Ammon's horn (tissue), 1 donor: ENCODE results near the gene P4HA3.

Source experiments
- DNase-seq: peaks from one replicate; pipeline ENCODE4 v3.0.0-alpha.2; 2016; ENCODE audit warnings: low spot score

The P4HA3 gene

GRCh38 chr11:74316772-74317505 lies 5.5 kb upstream of the P4HA3 start:
- no peak for DNase-seq

- DNase-seq = no peak
These were observed 886 bp upstream of the P4HA3 start for GRCh38 chr11:74312326-74312725.

DNA sequence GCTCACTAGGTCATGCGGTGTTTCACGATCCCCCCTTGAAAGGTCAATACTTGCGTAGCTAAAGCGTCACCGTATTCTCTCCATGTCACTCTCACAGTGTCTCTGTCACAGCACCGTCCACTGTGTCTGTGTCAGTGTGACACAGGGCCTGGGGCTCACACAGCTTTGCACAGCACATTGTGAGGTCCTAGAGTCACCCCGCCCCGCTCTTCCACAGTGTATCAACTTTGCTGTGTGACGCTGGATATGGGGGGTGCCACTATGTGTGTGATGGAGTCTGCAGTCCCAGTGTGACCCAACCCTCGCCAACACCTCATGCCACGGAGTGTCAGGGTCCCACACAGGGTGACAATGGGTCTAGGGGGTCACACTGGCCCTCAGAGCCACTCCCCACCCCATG lies 583 bp downstream of the P4HA3 start:
- DNase-seq = no peak

DNA sequence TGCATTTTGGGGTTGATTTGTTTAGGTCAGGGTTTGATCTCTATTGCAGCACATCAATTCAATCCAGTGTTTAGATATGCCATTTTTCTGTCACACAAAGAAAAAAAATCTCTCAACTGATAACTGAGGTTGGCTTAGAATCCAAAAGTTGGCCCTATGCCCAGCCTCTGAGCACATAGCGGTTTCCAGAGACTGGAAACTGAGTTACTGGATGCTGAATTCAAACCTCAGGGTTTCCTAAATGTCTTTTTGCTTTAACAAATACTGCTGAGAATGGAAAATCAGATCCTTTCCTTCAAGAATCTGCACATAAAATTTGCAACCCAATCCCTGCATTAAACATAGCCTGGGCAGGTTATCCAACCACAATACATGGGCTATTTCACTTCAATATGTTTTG lies 4.0 kb downstream of the P4HA3 start:
- DNase-seq = no peak

- DNase-seq = no peak
These were observed 4.8 kb downstream of the P4HA3 start for GRCh38 chr11:74306435-74307175.

DNA sequence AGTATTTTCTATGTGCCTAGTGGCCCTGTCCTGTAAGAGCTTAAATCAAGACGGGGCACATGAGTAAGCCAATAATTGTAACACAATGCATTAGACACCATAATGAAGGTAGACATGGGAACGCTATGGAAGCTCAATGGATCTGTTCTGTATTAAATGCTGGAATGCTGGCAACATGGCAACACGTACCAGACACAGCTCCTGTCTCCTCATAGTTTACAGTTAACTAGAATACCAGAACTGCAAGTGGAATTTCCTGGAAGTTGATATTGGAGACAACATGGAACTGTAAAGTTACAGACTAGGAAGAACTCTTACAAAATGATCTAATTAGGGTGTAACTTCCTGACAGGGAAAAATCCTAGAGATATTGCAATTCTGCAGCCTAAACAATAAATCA lies 12.4 kb downstream of the P4HA3 start:
- DNase-seq = no peak

GRCh38 chr11:74297484-74297883 lies 14.0 kb downstream of the P4HA3 start:
- no peak for DNase-seq

GRCh38 chr11:74288911-74289310 lies 22.5 kb downstream of the P4HA3 start:
- no peak for DNase-seq

DNA sequence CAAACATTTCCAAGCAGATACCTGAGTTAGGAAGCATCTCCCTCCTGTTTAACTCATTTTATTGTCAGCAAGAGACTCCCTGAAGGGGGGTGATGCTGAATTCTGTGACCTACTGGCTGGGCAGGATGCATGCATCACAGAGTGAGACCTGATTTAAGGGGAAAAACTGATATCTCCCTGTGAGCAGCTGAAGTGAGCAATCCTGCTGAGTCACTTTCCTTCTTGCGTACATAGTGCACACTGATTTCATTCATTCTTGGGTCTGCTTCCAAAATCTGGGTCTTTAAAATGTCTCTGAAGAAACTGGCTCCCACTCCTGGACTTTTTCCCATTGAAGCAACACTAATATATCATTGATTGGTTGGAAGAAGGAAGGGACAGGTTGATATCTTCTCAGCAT lies 23.3 kb downstream of the P4HA3 start:
- DNase-seq = no peak

- DNase-seq = no peak
These were observed 27.0 kb downstream of the P4HA3 start for GRCh38 chr11:74284466-74284865.

DNA sequence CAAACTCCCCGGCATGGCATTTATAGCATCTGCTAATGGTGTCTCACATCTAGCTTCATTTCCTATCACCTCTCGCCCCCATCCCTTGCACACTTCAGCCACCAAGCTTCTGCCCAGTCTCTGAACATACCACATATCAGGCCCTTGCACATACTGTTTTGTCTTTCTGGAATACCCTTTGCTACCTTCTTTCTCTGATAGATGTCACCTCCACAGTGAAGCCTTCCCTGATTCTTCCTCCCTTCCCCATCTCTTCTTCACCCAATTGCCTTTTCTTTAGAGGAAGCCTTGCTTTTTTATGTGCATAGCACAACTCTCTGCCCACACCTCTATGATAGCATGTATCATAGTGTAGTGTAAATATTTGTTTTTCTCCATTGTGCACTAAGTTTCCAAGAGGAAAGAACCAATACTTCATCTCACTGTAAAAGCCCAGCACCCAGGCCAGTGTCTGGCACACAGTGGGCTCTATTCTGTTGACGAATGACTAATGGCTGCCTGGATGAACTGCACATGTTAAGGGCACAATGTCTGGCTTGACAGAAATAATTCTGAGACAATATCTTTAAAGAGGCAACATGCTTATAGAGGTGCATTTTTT lies 27.8 kb downstream of the P4HA3 start:
- DNase-seq = no peak

- no peak for DNase-seq
These were observed 28.5 kb downstream of the P4HA3 start for GRCh38 chr11:74282914-74283371.

GRCh38 chr11:74282421-74282820 lies 29.0 kb downstream of the P4HA3 start:
- DNase-seq = no peak

DNA sequence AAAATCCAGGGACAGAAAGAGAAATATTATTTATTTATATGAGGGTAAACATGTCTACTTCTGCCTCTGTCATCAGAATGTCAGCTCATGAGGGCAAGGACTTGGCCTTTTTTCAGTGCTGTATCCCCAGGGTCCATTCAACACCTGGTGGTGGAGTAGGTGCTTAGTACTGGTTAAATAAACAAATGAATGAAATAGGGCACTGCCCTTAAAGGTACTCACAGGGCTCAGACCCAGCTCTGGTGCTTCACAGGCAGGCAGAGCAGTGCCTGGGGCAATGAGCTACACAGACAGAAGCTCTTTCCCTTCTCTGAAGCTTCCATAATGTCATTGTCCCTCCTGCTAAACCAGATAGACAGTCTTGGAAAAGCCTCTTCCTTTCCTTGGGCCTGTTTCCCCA lies 30.9 kb downstream of the P4HA3 start:
- no peak for DNase-seq

GRCh38 chr11:74279256-74279655 lies 32.2 kb downstream of the P4HA3 start:
- no peak for DNase-seq

- DNase-seq = no peak
These were observed 32.7 kb downstream of the P4HA3 start for GRCh38 chr11:74278721-74279161.

DNA sequence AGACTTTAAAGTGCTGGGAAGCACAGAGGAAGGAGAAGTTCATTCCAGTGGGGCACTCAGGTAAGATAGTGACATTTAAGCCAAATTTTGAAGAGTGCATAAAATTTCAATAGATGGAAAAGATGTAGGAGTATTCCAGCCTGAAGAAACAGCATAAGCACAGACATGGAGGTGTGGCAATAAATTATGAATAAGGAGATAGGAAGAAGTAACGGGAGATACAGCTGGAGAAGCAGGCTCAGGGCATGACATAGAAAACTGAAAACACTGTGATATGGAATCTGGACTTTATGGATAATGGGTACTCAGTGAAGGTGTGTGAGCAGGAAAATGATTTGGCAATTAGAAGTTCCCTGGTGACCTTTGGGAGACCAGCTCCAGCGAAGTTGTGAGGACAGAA lies 33.3 kb downstream of the P4HA3 start:
- no peak for DNase-seq

DNA sequence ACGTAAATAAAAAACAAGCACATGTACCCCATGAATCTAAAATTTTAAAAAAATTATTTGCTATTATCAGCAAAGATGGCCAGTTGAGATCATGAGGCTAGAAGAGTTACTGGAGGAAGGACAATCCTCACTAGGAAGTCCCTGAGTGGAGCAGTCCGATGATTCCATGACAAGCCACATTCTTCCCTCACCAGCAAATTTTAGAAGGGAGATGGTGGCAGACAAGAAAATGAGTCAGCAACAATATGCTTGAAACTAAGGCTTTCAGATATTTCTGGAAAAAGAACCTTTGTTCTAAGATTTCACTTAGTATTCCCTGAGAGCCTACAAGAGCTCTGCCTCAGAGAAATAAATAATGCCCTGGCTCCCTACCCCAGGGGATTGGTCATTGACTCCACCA lies 34.9 kb downstream of the P4HA3 start:
- no peak for DNase-seq

DNA sequence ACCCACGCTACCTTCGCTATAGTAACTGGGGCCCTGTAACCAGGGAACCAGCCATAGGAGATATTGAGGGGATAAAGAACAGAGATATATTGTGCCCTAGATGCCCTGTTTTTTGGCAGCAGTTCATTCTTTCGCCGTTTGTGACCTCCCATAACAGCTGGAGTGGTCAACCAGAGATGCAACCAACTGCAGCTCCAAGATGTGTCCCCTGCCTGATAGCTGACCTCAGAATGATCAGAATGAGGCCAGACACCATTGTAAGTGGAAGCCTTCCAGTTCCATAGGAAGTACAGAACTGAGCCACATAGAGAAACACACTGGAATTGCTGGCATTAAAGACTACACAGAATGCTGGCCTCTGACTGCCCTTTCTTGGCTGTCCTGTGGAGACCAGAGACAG lies 39.2 kb downstream of the P4HA3 start:
- no peak for DNase-seq

DNA sequence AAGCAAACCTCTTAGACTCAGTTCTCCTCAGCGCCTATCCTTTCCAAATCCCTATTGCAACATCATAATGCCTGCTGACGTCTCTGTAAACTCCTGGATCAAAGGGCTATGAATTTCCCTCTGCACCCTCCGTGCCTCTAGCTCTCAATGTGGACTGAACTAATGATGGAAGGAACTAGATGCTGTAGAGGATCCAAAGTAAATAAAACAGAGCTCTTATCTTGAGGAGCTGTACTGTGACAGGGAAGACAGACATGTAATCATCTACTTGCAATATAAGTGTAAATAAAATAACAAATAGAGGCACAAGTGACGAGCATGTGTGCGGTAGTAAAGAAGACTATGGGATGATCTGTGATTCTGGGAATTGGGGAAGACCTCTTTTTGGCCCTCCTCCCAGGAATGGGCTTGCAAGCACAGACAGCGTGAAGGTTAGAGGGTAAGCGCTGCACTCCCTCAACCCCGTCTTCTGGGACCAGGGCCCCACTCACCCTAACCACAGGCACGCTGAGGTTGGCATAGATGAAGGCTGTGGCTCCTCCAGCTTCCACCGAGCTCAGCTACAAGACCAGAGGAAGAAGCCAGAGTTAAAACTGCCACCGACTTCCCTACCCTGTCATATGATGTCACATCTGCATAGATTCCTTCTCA lies 42.2 kb downstream of the P4HA3 start:
- no peak for DNase-seq

DNA sequence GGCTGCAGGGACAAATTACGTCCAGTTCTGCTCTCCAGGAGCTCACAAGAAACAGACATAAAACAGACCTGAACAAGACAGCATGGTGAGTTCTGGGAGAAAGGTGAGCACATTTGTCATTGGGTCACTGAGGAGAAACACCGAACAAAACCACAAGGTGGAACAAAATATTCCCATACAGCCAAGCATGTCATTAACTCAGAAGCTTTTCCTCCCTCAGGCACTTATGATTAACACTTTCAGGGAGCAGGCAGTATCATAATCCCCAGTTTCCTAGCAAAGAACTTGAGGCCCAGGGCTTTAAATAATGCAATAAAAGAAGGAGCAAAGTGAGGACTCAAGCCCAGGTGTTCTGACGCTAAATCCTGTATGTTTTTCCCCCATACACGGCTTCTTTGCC lies 43.0 kb downstream of the P4HA3 start:
- DNase-seq = no peak

GRCh38 chr11:74267014-74267413 lies 44.4 kb downstream of the P4HA3 start:
- no peak for DNase-seq

DNA sequence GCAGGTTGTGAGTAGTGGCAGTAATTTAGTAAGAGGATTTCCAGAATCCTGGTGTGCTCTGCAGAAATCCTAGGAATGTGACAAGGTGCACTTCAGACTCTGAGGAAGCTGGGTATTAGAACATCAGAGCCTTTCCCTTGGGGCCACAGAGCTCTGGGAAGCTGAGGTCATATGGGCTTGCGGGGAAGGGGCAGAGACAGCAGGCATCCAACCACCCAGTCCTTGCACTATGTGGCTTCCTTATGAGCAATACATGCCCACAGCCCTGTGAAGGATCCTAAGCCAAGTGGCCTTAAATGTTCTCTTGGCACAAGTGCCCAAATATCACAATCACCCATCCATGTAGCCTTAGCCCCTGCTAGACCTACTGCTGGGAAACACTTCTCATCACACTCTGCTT lies 46.2 kb downstream of the P4HA3 start:
- DNase-seq = no peak
